Measurements from ENCODE around the gene TNNI3K. TPM values are rescaled to one million over a fixed set of nuclear protein-coding genes. Genes with fewer than 3 reads are reported as not detected.

Gene TNNI3K
- total and polyA plus RNA-seq, 2 of the 8 experiments (the other 6 are each of a cell fraction or from before 2014, with no cell fraction given), result 0.41 to 0.48 TPM

- no peak overlapping the region for H2AK5ac ChIP-seq (ENCODE audit: low read depth, low read length)
- no peak overlapping the region for H4K8ac ChIP-seq (ENCODE audit: extremely low read depth, insufficient read depth, low read length)
- H3K79me1 ChIP-seq (ENCODE audit: low read depth, low read length), result no peaks in the 10 kb centered on the region
- no peak overlapping the region for H3K23ac ChIP-seq (ENCODE audit: insufficient read length)
- POLR2A ChIA-PET (ENCODE audit: partially characterized antibody), result no interaction called here
- no peaks in the 10 kb centered on the region for H3K36me3 ChIP-seq (ENCODE audit: control insufficient read depth in 2 of 4, insufficient read depth in 4 of 4, low read length in 3 of 4)
- no peaks in the 10 kb centered on the region for H3K27me3 ChIP-seq (replicated peaks in 1 of 4; ENCODE audit: control insufficient read depth in 3 of 4, extremely low read depth in 1 of 4, insufficient read depth in 3 of 4, low read length in 3 of 4)
- no peak overlapping the region for H3K4me2 ChIP-seq (ENCODE audit: insufficient read depth in 1 of 2, low read depth in 2 of 2, low read length in 2 of 2)
- no peaks in the 10 kb centered on the region for H3K9me3 ChIP-seq (ENCODE audit: insufficient read depth in 2 of 2, low read depth in 1 of 2, low read length in 1 of 2)
- H4K5ac ChIP-seq (ENCODE audit: insufficient read length, low read depth, low read length), result no peak overlapping the region
- no peak for FAIRE-seq
- DNase-seq (ENCODE audit: low read depth in 1 of 2, low spot score in 2 of 2), result no peak
- 82% methylated on average over 1 of the region's 1 CpG; no CpG with 5 or more reads in 1 of the 2 experiments for WGBS, 2 experiments (ENCODE audit: extremely low coverage in 1 of 2, insufficient coverage in 1 of 2, insufficient read length in 1 of 2, insufficient replicate concordance in 2 of 2, low coverage in 1 of 2, low lambda C conversion rate in 2 of 2, missing lambda C conversion rate in 1 of 2)
- no peak overlapping the region for H3K18ac ChIP-seq (ENCODE audit: extremely low read depth, low read length)
- no peak overlapping the region for H3K4me3 ChIP-seq (ENCODE audit: extremely low read depth in 1 of 4, insufficient read depth in 2 of 4, low read depth in 3 of 4, low read length in 4 of 4)
- H4K91ac ChIP-seq (replicated peaks; ENCODE audit: insufficient read length, low read length), result no peak overlapping the region
- H2BK15ac ChIP-seq (ENCODE audit: low read length), result no peak overlapping the region
- H3K56ac ChIP-seq (replicated peaks; ENCODE audit: insufficient read length, low read depth, low read length), result no peak overlapping the region
- CTCF ChIA-PET (ENCODE audit: partially characterized antibody), result no interaction called here
- no peaks in the 10 kb centered on the region for H4K20me1 ChIP-seq (replicated peaks in 1 of 2; ENCODE audit: control insufficient read depth in 1 of 2, insufficient read depth in 2 of 2, low read length in 2 of 2)
- H2BK5ac ChIP-seq (ENCODE audit: low read depth, low read length), result no peak overlapping the region
- H2BK12ac ChIP-seq (ENCODE audit: low read depth, low read length), result no peak overlapping the region
- no peaks in the 10 kb centered on the region for H3K79me2 ChIP-seq (ENCODE audit: control insufficient read depth in 1 of 2, insufficient read depth in 2 of 2, low read length in 2 of 2)
- H3K4ac ChIP-seq (replicated peaks; ENCODE audit: insufficient read length, low read depth, low read length), result no peak overlapping the region
- no peaks in the 10 kb centered on the region for H3K23me2 ChIP-seq (ENCODE audit: low read depth, low read length)
- no peaks in the 10 kb centered on the region for H3K4me1 ChIP-seq (replicated peaks in 1 of 4; ENCODE audit: control insufficient read depth in 3 of 4, insufficient read depth in 4 of 4, low read length in 3 of 4)
- H2BK120ac ChIP-seq (replicated peaks; ENCODE audit: low read depth, low read length), result no peak overlapping the region
- no peak overlapping the region for H3K9ac ChIP-seq (replicated peaks in 1 of 4; ENCODE audit: extremely low read depth in 1 of 4, low read depth in 3 of 4, low read length in 3 of 4)
- no peak overlapping the region for H3K14ac ChIP-seq (ENCODE audit: insufficient read length)
- no peak overlapping the region for H2BK20ac ChIP-seq (ENCODE audit: low read length)
- TF ChIP-seq CHD2 (IDR thresholded peaks at IDR 0.05; ENCODE audit: low read length) (no peak), SRF (IDR thresholded peaks at IDR 0.05; ENCODE audit: low read depth, low read length) (no peak), SP4 (IDR thresholded peaks at IDR 0.05; ENCODE audit: low read length) (no peak), RBBP5 (IDR thresholded peaks at IDR 0.05; ENCODE audit: borderline replicate concordance, low read depth, low read length) (no peak)
- H3K27ac ChIP-seq (ENCODE audit: low read depth, low read length), result no peak overlapping the region
- no peak overlapping the region for H2AFZ ChIP-seq (ENCODE audit: low read length)
These were observed 20.0 kb upstream of the TNNI3K start for GRCh38 chr1:74215229-74215628.

Measured in H1 (cell line).